Peyer's patch (tissue), 4 donors: ENCODE measurements around the gene KRTCAP2. TPM values are rescaled to one million over a fixed set of nuclear protein-coding genes. Genes with fewer than 3 reads are reported as not detected.
A peak's percentile ranks its signal among the peaks of the same experiment; 100 is the strongest.
"Not testable (repeated sequence)": the region's sequence is repeated elsewhere in the genome, so short reads cannot be mapped to it uniquely, and the experiment has no call there.

Experiments used
- DNase-seq, 3 donors: peaks; one replicate each; pipeline ENCODE4 v3.0.0-alpha.2; 2017 to 2019
- H3K27ac ChIP-seq, 4 donors: fragments of 200-600 bp; sonication (generic); one replicate each; pipeline ENCODE4 v1.5.1; 2016 to 2019
- H3K27me3 ChIP-seq, 2 donors: fragments of 200-600 bp; sonication (generic); one replicate each; pipeline ENCODE4 v1.5.1; 2019
- H3K36me3 ChIP-seq, 3 donors: fragments of 200-600 bp; sonication (generic); one replicate each; pipeline ENCODE4 v1.5.1; 2016 to 2019
- H3K4me1 ChIP-seq, 4 donors: fragments of 200-600 bp; sonication (generic); one replicate each; pipeline ENCODE4 v1.5.1; 2016 to 2019
- H3K4me3 ChIP-seq, 4 donors: fragments of 200-600 bp; sonication (generic); 1 replicate in 3 of 4; 2 replicates in 1 of 4; pipeline ENCODE4 v1.5.1; 2016 to 2019; ENCODE audit warnings: mild to moderate bottlenecking in 1 of 4
- H3K9me3 ChIP-seq, 4 donors: fragments of 200-600 bp; sonication (generic); one replicate each; pipeline ENCODE4 v1.5.1; 2016 to 2019; ENCODE audit warnings: mild to moderate bottlenecking in 1 of 4
- CTCF ChIP-seq, 6 experiments: fragments of 450-650 bp in 4 of 6; fragments of 200-600 bp in 2 of 6; sonication (generic) in 1 of 6; IDR thresholded peaks; one replicate each; pipeline ENCODE4 v1.5.1; 2017 to 2019; ENCODE audit warnings: antibody characterized with exemption in 6 of 6, mild to moderate bottlenecking in 3 of 6, moderate library complexity in 1 of 6
- POLR2A ChIP-seq, 2 donors: fragments of 450-650 bp; IDR thresholded peaks; one replicate each; pipeline ENCODE4 v1.5.1; 2017; ENCODE audit warnings: antibody characterized with exemption in 2 of 2, mild to moderate bottlenecking in 2 of 2, moderate library complexity in 2 of 2
- total RNA-seq, 4 donors: library from RNA; depleted of rRNA; stranded (reverse); fragments of >200 nt; gene quantifications; one replicate each; pipeline ENCODE4 v1.1.0, GENCODE V29; 2016

The KRTCAP2 gene
- total RNA-seq, 4 donors from 2014 or later: 111 to 137 (median 117) TPM

DNA sequence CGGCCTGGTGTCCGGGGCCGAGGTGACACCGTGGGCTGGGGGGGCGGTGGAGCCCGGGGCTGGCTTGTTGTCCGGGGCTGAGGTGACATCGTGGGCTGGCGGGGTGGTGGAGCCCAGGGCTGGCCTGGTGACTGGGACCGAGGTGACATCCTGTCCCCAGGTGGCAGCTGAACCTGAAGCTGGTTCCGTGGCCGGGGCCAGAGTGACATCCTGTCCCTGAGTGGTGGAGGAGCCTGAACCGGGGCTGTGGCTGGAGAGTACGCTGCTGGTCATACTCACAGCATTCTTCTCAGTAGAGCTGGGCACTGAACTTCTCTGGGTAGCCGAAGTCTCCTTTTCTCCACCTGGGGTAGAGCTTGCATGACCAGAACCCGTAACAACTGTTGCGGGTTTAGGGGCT, 18.8 kb upstream of the KRTCAP2 start:
- no peak for DNase-seq
- H3K36me3 ChIP-seq: no peaks in the 10 kb centered on the region
- H3K4me1 ChIP-seq: peaks cover 6 to 28% (median 18%) of the 10 kb centered on the region in 4 donors
- TF ChIP-seq POLR2A (IDR thresholded peaks at IDR 0.05): no peak
- no peak for TF ChIP-seq CTCF (IDR thresholded peaks at IDR 0.05)
- peak overlapping the region in 3 of 4 donors; percentile 67 to 89 (median 85) for H3K27ac ChIP-seq
- H3K9me3 ChIP-seq: no peaks in the 10 kb centered on the region
- H3K27me3 ChIP-seq: no peaks in the 10 kb centered on the region
- H3K4me3 ChIP-seq: no peak overlapping the region

DNA sequence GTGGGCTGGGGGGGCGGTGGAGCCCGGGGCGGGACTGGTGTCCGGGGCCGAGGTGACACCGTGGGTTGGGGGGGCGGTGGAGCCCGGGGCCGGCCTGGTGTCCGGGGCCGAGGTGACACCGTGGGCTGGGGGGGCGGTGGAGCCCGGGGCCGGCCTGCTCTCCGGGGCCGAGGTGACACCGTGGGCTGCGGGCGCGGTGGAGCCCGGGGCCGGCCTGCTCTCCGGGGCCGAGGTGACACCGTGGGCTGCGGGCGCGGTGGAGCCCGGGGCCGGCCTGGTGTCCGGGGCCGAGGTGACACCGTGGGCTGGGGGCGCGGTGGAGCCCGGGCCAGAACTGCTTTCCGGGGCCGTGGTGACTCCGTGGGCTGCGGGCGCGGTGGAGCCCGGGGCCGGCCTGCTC, 16.8 kb upstream of the KRTCAP2 start:
- H3K4me1 ChIP-seq: peaks cover 13 to 44% (median 22%) of the 10 kb centered on the region in 4 donors
- not testable (repeated sequence) for H3K27ac ChIP-seq, H3K4me3 ChIP-seq, H3K9me3 ChIP-seq, DNase-seq, H3K27me3 ChIP-seq, H3K36me3 ChIP-seq

- DNase-seq: peak in 1 of 3 donors; percentile 24
- H3K4me1 ChIP-seq: peaks cover 7 to 32% (median 20%) of the 10 kb centered on the region in 4 donors
- TF ChIP-seq CTCF (IDR thresholded peaks at IDR 0.05) (no peak), POLR2A (IDR thresholded peaks at IDR 0.05) (no peak)
- H3K4me3 ChIP-seq: no peak overlapping the region
- no peaks in the 10 kb centered on the region for H3K9me3 ChIP-seq
- no peaks in the 10 kb centered on the region for H3K36me3 ChIP-seq
- no peak overlapping the region for H3K27ac ChIP-seq
- H3K27me3 ChIP-seq: no peaks in the 10 kb centered on the region
These were observed 15.2 kb upstream of the KRTCAP2 start for GRCh38 chr1:155188268-155188667.

GRCh38 chr1:155187456-155187891, 14.4 kb upstream of the KRTCAP2 start:
- H3K27ac ChIP-seq: no peak overlapping the region
- peaks cover 7 to 24% (median 13%) of the 10 kb centered on the region in 4 donors for H3K4me1 ChIP-seq
- H3K9me3 ChIP-seq: no peaks in the 10 kb centered on the region

DNA sequence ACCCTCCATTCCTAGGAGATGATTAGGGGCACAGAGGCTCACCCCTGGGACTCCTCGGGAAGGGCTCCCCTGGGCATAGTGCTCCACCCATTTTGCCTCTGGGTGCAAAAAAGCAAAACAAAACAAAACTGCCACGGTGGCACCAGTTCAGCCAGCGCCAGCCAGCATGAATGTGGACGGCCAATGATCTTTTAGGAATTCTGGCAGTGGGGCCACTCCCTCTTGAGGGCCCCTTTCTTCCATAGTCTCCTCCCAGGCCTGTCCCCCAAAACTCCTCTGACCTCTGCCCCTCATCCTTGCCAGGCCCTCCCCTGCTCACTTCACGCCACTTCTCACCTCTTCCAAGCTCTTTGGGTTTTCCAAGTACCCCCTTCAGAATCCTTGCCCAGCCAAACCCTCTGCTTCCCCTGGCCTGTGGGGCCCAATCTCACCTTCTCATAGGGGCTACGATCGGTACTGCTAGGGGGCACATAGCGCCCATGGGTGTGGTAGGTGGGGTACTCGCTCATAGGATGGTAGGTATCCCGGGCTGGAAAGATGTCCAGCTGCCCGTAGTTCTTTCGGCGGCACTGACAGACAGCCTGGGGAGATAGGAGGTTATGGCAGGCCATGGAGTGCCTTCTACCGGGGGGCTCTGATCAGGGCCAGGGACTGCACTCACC, 13.8 kb upstream of the KRTCAP2 start:
- TF ChIP-seq POLR2A (IDR thresholded peaks at IDR 0.05): no peak
- no peak for TF ChIP-seq CTCF (IDR thresholded peaks at IDR 0.05)
- H3K27me3 ChIP-seq: no peaks in the 10 kb centered on the region
- peak overlapping the region in 1 of 4 donors; percentile 60 for H3K27ac ChIP-seq
- no peaks in the 10 kb centered on the region for H3K9me3 ChIP-seq
- H3K36me3 ChIP-seq: no peaks in the 10 kb centered on the region
- peak in 1 of 3 donors; percentile 50 for DNase-seq
- H3K4me3 ChIP-seq: no peak overlapping the region
- peaks cover 7 to 21% (median 13%) of the 10 kb centered on the region in 4 donors for H3K4me1 ChIP-seq

More at GRCh38 chr1:155187456-155187891, 14.4 kb upstream of the KRTCAP2 start:
- no peak overlapping the region for H3K4me3 ChIP-seq
- no peaks in the 10 kb centered on the region for H3K27me3 ChIP-seq
- no peaks in the 10 kb centered on the region for H3K36me3 ChIP-seq
- no peak for TF ChIP-seq CTCF (IDR thresholded peaks at IDR 0.05)
- no peak for TF ChIP-seq POLR2A (IDR thresholded peaks at IDR 0.05)
- no peak for DNase-seq

- peaks cover 7 to 21% (median 13%) of the 10 kb centered on the region in 4 donors for H3K4me1 ChIP-seq
- DNase-seq: peak in 1 of 3 donors; percentile 42
- H3K36me3 ChIP-seq: no peaks in the 10 kb centered on the region
- H3K4me3 ChIP-seq: no peak overlapping the region
- TF ChIP-seq CTCF (IDR thresholded peaks at IDR 0.05): no peak
- TF ChIP-seq POLR2A (IDR thresholded peaks at IDR 0.05): no peak
- peak overlapping the region in 1 of 4 donors; percentile 60 for H3K27ac ChIP-seq
- no peaks in the 10 kb centered on the region for H3K27me3 ChIP-seq
- H3K9me3 ChIP-seq: no peaks in the 10 kb centered on the region
These were observed 13.1 kb upstream of the KRTCAP2 start for GRCh38 chr1:155186067-155186793.
